ENCODE results near the gene LMTK2.

Gene LMTK2

GRCh38 chr7:98232799-98233198 lies 126.1 kb downstream of the LMTK2 start:
- H3K27me3 Mint-ChIP-seq (ENCODE audit: low read depth, poor library complexity), result no peaks in the 10 kb centered on the region
- peaks cover 6% of the 10 kb centered on the region for H3K36me3 Mint-ChIP-seq (ENCODE audit: low read depth)
- H3K4me3 Mint-ChIP-seq, result no peak overlapping the region
- H3K27ac Mint-ChIP-seq, result no peak overlapping the region
- H3K4me1 Mint-ChIP-seq, result peaks cover 21% of the 10 kb centered on the region
- no peak for TF ChIP-seq CTCF (IDR thresholded peaks at IDR 0.05)
- H3K9me3 Mint-ChIP-seq, result no peaks in the 10 kb centered on the region
- no peak for DNase-seq

GRCh38 chr7:98233219-98234070 lies 126.8 kb downstream of the LMTK2 start:
- no peaks in the 10 kb centered on the region for H3K9me3 Mint-ChIP-seq
- H3K36me3 Mint-ChIP-seq (ENCODE audit: low read depth), result peaks cover 9% of the 10 kb centered on the region
- no peak for DNase-seq
- no peak overlapping the region for H3K27ac Mint-ChIP-seq
- no peak overlapping the region for H3K4me3 Mint-ChIP-seq
- no peaks in the 10 kb centered on the region for H3K27me3 Mint-ChIP-seq (ENCODE audit: low read depth, poor library complexity)
- peaks cover 15% of the 10 kb centered on the region for H3K4me1 Mint-ChIP-seq
- TF ChIP-seq CTCF (IDR thresholded peaks at IDR 0.05), result no peak

- peaks cover 10% of the 10 kb centered on the region for H3K4me1 Mint-ChIP-seq
- no peaks in the 10 kb centered on the region for H3K9me3 Mint-ChIP-seq
- H3K36me3 Mint-ChIP-seq (ENCODE audit: low read depth), result peaks cover 21% of the 10 kb centered on the region
- TF ChIP-seq CTCF (IDR thresholded peaks at IDR 0.05), result no peak
- no peak overlapping the region for H3K27ac Mint-ChIP-seq
- H3K27me3 Mint-ChIP-seq (ENCODE audit: low read depth, poor library complexity), result no peaks in the 10 kb centered on the region
- no peak for DNase-seq
- H3K4me3 Mint-ChIP-seq, result no peak overlapping the region
Measured at GRCh38 chr7:98234429-98235147, 127.9 kb downstream of the LMTK2 start.

GRCh38 chr7:98235901-98236300 lies 129.2 kb downstream of the LMTK2 start:
- no peak overlapping the region for H3K27ac Mint-ChIP-seq
- no peaks in the 10 kb centered on the region for H3K27me3 Mint-ChIP-seq (ENCODE audit: low read depth, poor library complexity)
- H3K9me3 Mint-ChIP-seq, result no peaks in the 10 kb centered on the region
- H3K4me3 Mint-ChIP-seq, result no peak overlapping the region
- no peak for TF ChIP-seq CTCF (IDR thresholded peaks at IDR 0.05)
- peaks cover 27% of the 10 kb centered on the region for H3K36me3 Mint-ChIP-seq (ENCODE audit: low read depth)
- peaks cover 5% of the 10 kb centered on the region for H3K4me1 Mint-ChIP-seq
- no peak for DNase-seq

GRCh38 chr7:98236355-98237185 lies 129.9 kb downstream of the LMTK2 start:
- DNase-seq, result no peak
- TF ChIP-seq CTCF (IDR thresholded peaks at IDR 0.05), result no peak
- peaks cover 32% of the 10 kb centered on the region for H3K36me3 Mint-ChIP-seq (ENCODE audit: low read depth)
- no peaks in the 10 kb centered on the region for H3K9me3 Mint-ChIP-seq
- H3K27ac Mint-ChIP-seq, result no peak overlapping the region
- no peaks in the 10 kb centered on the region for H3K27me3 Mint-ChIP-seq (ENCODE audit: low read depth, poor library complexity)
- peaks cover 10% of the 10 kb centered on the region for H3K4me1 Mint-ChIP-seq
- no peak overlapping the region for H3K4me3 Mint-ChIP-seq
